H9 (cell line): ENCODE data around the gene ARID1B. TPM values are rescaled to one million over a fixed set of nuclear protein-coding genes. Genes with fewer than 3 reads are reported as not detected.

Experiments used
- DNase-seq: peaks from one replicate; pipeline ENCODE4 v3.0.0-alpha.2; 2017
- H2AFZ ChIP-seq: one replicate; pipeline ENCODE4 v1.6.1; 2013; ENCODE audit warnings: mild to moderate bottlenecking, low read length, control low read depth, moderate library complexity
- H2AK5ac ChIP-seq: 2 replicates; pipeline ENCODE4 v1.6.1; 2013; ENCODE audit warnings: low read length, control low read depth, mixed read lengths; ENCODE audit not compliant: insufficient read length
- H2BK120ac ChIP-seq: one replicate; pipeline ENCODE4 v1.6.1; 2013; ENCODE audit warnings: low read depth, mild to moderate bottlenecking, low read length, control low read depth, inconsistent platforms; ENCODE audit not compliant: poor library complexity, severe bottlenecking
- H2BK12ac ChIP-seq: 2 replicates; pipeline ENCODE4 v1.6.1; 2013; ENCODE audit warnings: low read length, control low read depth, mixed read lengths, low read depth; ENCODE audit not compliant: insufficient read length
- H2BK15ac ChIP-seq: 2 replicates; pipeline ENCODE4 v1.6.1; 2013; ENCODE audit warnings: low read depth, low read length, control low read depth
- H2BK20ac ChIP-seq: one replicate; pipeline ENCODE4 v1.6.1; 2013; ENCODE audit warnings: low read depth, mild to moderate bottlenecking, low read length, control low read depth, inconsistent platforms; ENCODE audit not compliant: poor library complexity, severe bottlenecking
- H2BK5ac ChIP-seq: 2 replicates; pipeline ENCODE4 v1.6.1; 2013; ENCODE audit warnings: low read length, control low read depth, mixed read lengths; ENCODE audit not compliant: insufficient read length
- H3K14ac ChIP-seq: 2 replicates; pipeline ENCODE4 v1.6.1; 2013; ENCODE audit warnings: low read length, control low read depth; ENCODE audit not compliant: insufficient read depth
- H3K18ac ChIP-seq: 2 replicates; pipeline ENCODE4 v1.6.1; 2013; ENCODE audit warnings: low read depth, mild to moderate bottlenecking, mixed read lengths, low read length, control low read depth; ENCODE audit not compliant: insufficient read length
- H3K23ac ChIP-seq: 2 replicates; pipeline ENCODE4 v1.6.1; 2013; ENCODE audit warnings: low read length, control low read depth, mixed read lengths, low read depth; ENCODE audit not compliant: insufficient read length
- H3K23me2 ChIP-seq: 2 replicates; pipeline ENCODE4 v1.6.1; 2013; ENCODE audit warnings: low read depth, mild to moderate bottlenecking, mixed read lengths, low read length, control low read depth; ENCODE audit not compliant: insufficient read length, poor library complexity, severe bottlenecking
- H3K27ac ChIP-seq: 2 replicates; pipeline ENCODE4 v1.5.1; 2013; ENCODE audit warnings: low read length, control low read depth, mixed read lengths, low read depth; ENCODE audit not compliant: insufficient read length
- H3K27me3 ChIP-seq: 2 replicates; pipeline ENCODE4 v1.6.1; 2013; ENCODE audit warnings: low read length, control low read depth, inconsistent platforms; ENCODE audit not compliant: insufficient read depth
- H3K4ac ChIP-seq: 2 replicates; pipeline ENCODE4 v1.6.1; 2013; ENCODE audit warnings: low read depth, mild to moderate bottlenecking, control low read depth, inconsistent platforms, low read length, moderate library complexity
- H3K4me1 ChIP-seq: 2 replicates; pipeline ENCODE4 v1.6.1; 2013; ENCODE audit warnings: low read length, control low read depth, inconsistent platforms; ENCODE audit not compliant: insufficient read depth
- H3K4me2 ChIP-seq: 2 replicates; pipeline ENCODE4 v1.6.1; 2013; ENCODE audit warnings: low read length, control low read depth, mixed read lengths; ENCODE audit not compliant: insufficient read length, insufficient read depth
- H3K56ac ChIP-seq: 2 replicates; pipeline ENCODE4 v1.6.1; 2013; ENCODE audit warnings: low read depth, mild to moderate bottlenecking, mixed read lengths, low read length, control low read depth; ENCODE audit not compliant: insufficient read length
- H3K79me1 ChIP-seq: 2 replicates; pipeline ENCODE4 v1.6.1; 2013; ENCODE audit warnings: low read depth, mild to moderate bottlenecking, moderate library complexity, low read length, control low read depth, inconsistent platforms; ENCODE audit not compliant: insufficient read depth, poor library complexity, severe bottlenecking
- H3K79me2 ChIP-seq: 2 replicates; pipeline ENCODE4 v1.6.1; 2013; ENCODE audit warnings: low read length, control low read depth, inconsistent platforms; ENCODE audit not compliant: insufficient read depth
- H3K9ac ChIP-seq: 2 replicates; pipeline ENCODE4 v1.6.1; 2013; ENCODE audit warnings: low read length, control low read depth, mixed read lengths; ENCODE audit not compliant: insufficient read length; ENCODE audit errors: extremely low read depth
- H3K9me3 ChIP-seq: one replicate; pipeline ENCODE4 v1.6.1; 2013; ENCODE audit warnings: low read depth, low read length, inconsistent platforms; ENCODE audit not compliant: control insufficient read depth
- H3T11ph ChIP-seq: one replicate; pipeline ENCODE4 v1.6.1; 2013; ENCODE audit warnings: mild to moderate bottlenecking, low read length, control low read depth, inconsistent platforms
- H4K20me1 ChIP-seq: one replicate; pipeline ENCODE4 v1.6.1; 2013; ENCODE audit not compliant: control insufficient read depth, insufficient read length, insufficient read depth
- H4K5ac ChIP-seq: 2 replicates; pipeline ENCODE4 v1.6.1; 2013; ENCODE audit warnings: low read depth, mild to moderate bottlenecking, mixed read lengths, low read length, control low read depth; ENCODE audit not compliant: insufficient read length
- H4K8ac ChIP-seq: replicated peaks from 2 replicates; pipeline ENCODE4 v1.6.1; 2013; ENCODE audit warnings: low read length, control low read depth, mixed read lengths, low read depth; ENCODE audit not compliant: insufficient read length
- H4K91ac ChIP-seq: 2 replicates; pipeline ENCODE4 v1.6.1; 2013; ENCODE audit warnings: low read depth, mild to moderate bottlenecking, moderate library complexity, mixed read lengths, low read length, control low read depth; ENCODE audit not compliant: insufficient read length
- H3K27ac Mint-ChIP-seq, 3 experiments: 2 replicates in 2 of 3; 3 replicates in 1 of 3; pipeline ENCODE4 v1.8.0; 2020 to 2021; ENCODE audit warnings: mixed read lengths in 3 of 3, mild to moderate bottlenecking in 1 of 3, moderate library complexity in 1 of 3
- H3K27me3 Mint-ChIP-seq: 2 replicates; pipeline ENCODE4 v1.8.0; 2021; ENCODE audit warnings: low read depth, mild to moderate bottlenecking, moderate library complexity, mixed read lengths
- H3K36me3 Mint-ChIP-seq, 3 experiments: 2 replicates in 2 of 3; 3 replicates in 1 of 3; pipeline ENCODE4 v1.8.0; 2020 to 2021; ENCODE audit warnings: low read depth in 3 of 3, mixed read lengths in 3 of 3; ENCODE audit not compliant: insufficient read depth in 1 of 3
- H3K4me1 Mint-ChIP-seq, 2 experiments: 2 replicates each; pipeline ENCODE4 v1.8.0; 2020; ENCODE audit warnings: mixed read lengths in 2 of 2
- H3K4me3 Mint-ChIP-seq, 2 experiments: 2 replicates in 1 of 2; 3 replicates in 1 of 2; pipeline ENCODE4 v1.8.0; 2020 to 2021; ENCODE audit warnings: mild to moderate bottlenecking in 2 of 2, mixed read lengths in 2 of 2, moderate library complexity in 1 of 2
- H3K9me3 Mint-ChIP-seq, 2 experiments: 2 replicates in 1 of 2; 3 replicates in 1 of 2; pipeline ENCODE4 v1.8.0; 2020; ENCODE audit warnings: mild to moderate bottlenecking in 2 of 2, mixed read lengths in 2 of 2, moderate library complexity in 1 of 2
- CTCF ChIP-seq: fragments of 200-600 bp; sonication (generic); conservative IDR thresholded peaks from 3 replicates; pipeline ENCODE4 v1.8.0; 2021; ENCODE audit warnings: antibody characterized with exemption, mild to moderate bottlenecking
- WGBS: extraction: QIAGEN DNeasy Blood & Tissue Kit; methylation state at CpG from one replicate; pipeline ENCODE4 v1.1.7; 2013; ENCODE audit warnings: missing lambda C conversion rate, low lambda C conversion rate, mixed read lengths; ENCODE audit not compliant: insufficient read length; ENCODE audit errors: extremely low coverage; 5-methylcytosine and 5-hydroxymethylcytosine counted together
- total RNA-seq: library from RNA; stranded (reverse); gene quantifications from 2 replicates; pipeline ENCODE4 v1.2.1, GENCODE V29; 2021

ARID1B gene
- total RNA-seq, 1 experiment from 2014 or later, result 88.2 TPM

- H3K14ac ChIP-seq, result no peak overlapping the region; the same call in 1 of the 2 replicates
- H2BK120ac ChIP-seq, result no peak overlapping the region
- no peak for DNase-seq
- no peak overlapping the region; a peak in 1 of 5 replicates for H3K4me3 Mint-ChIP-seq
- H2BK15ac ChIP-seq, result no peak overlapping the region
- no peak overlapping the region for H4K91ac ChIP-seq
- H3K27ac ChIP-seq, result no peak overlapping the region
- H3K27me3 ChIP-seq, result no peaks in the 10 kb centered on the region
- no peak overlapping the region for H2AFZ ChIP-seq
- H2AK5ac ChIP-seq, result no peak overlapping the region
- peaks cover 21% of the 10 kb centered on the region for H3K79me1 ChIP-seq
- peaks cover 0 to 1% of the 10 kb centered on the region in 2 experiments; a peak in 3 of 5 replicates for H3K9me3 Mint-ChIP-seq
- H3K27me3 Mint-ChIP-seq, result no peaks in the 10 kb centered on the region; the same call in 1 of the 2 replicates
- no peak overlapping the region for H3K4me2 ChIP-seq
- no peak overlapping the region for H4K5ac ChIP-seq
- peaks cover 54 to 60% of the 10 kb centered on the region in 2 experiments for H3K4me1 Mint-ChIP-seq
- H3K23me2 ChIP-seq, result no peaks in the 10 kb centered on the region
- H2BK20ac ChIP-seq, result no peak overlapping the region
- no peak overlapping the region for H4K8ac ChIP-seq
- H3K18ac ChIP-seq, result no peak overlapping the region
- H3K9me3 ChIP-seq, result no peaks in the 10 kb centered on the region
- H3K4me1 ChIP-seq, result peaks cover 3% of the 10 kb centered on the region; the same call in 1 of the 2 replicates
- no peak for TF ChIP-seq CTCF
- WGBS, result no CpG with 5 or more reads among the region's 2 CpGs
- H3K36me3 Mint-ChIP-seq, result peaks cover 0 to 5% (median 3%) of the 10 kb centered on the region in 3 experiments; a peak in 5 of 7 replicates
- H3K4ac ChIP-seq, result no peak overlapping the region
- no peak overlapping the region for H3K9ac ChIP-seq
- H3K79me2 ChIP-seq, result peaks cover 55% of the 10 kb centered on the region
- no peak overlapping the region for H3K56ac ChIP-seq
- H3T11ph ChIP-seq, result no peak overlapping the region
- H2BK12ac ChIP-seq, result no peak overlapping the region
- H3K27ac Mint-ChIP-seq, result peak overlapping the region in 2 of 3 experiments; percentile 50 to 78; a peak in 3 of 7 replicates
- no peak overlapping the region for H2BK5ac ChIP-seq
- H3K23ac ChIP-seq, result no peak overlapping the region
- no peaks in the 10 kb centered on the region for H4K20me1 ChIP-seq
Measured at GRCh38 chr6:156809446-156810178, 32.4 kb downstream of the ARID1B start.
